Measurements from ENCODE around the gene PXYLP1. TPM values are rescaled to one million over a fixed set of nuclear protein-coding genes. Genes with fewer than 3 reads are reported as not detected.

PXYLP1 gene
- total RNA-seq, 4 donors from 2014 or later: 18.5 to 29.7 (median 26.4) TPM

GRCh38 chr3:141239511-141240281 is 8.1 kb downstream of the PXYLP1 start:
- Histone ChIP-seq H3K9me3 (no peaks in the 10 kb centered on the region), H3K27ac (no peak overlapping the region), H3K4me3 (no peak overlapping the region), H3K36me3 (no peaks in the 10 kb centered on the region), H3K4me1 (no peaks in the 10 kb centered on the region), H3K27me3 (no peaks in the 10 kb centered on the region)
- intact Hi-C loops (cut with DNase I; ENCODE audit: low total_unique reads): no loop called here
- DNase-seq: no peak
- no peak for TF ChIP-seq CTCF (IDR thresholded peaks at IDR 0.05)

- no peaks in the 10 kb centered on the region for H3K36me3 ChIP-seq
- no peaks in the 10 kb centered on the region for H3K4me1 ChIP-seq
- no peaks in the 10 kb centered on the region for H3K27me3 ChIP-seq
- intact Hi-C loops (cut with DNase I; ENCODE audit: low total_unique reads): no loop called here
- no peaks in the 10 kb centered on the region for H3K9me3 ChIP-seq
- TF ChIP-seq CTCF (IDR thresholded peaks at IDR 0.05): no peak
- no peak for TF ChIP-seq POLR2A (IDR thresholded peaks at IDR 0.05)
- no peak for DNase-seq
- peak overlapping the region in 1 of 2 donors; percentile 37 for H3K27ac ChIP-seq
- no peak overlapping the region for H3K4me3 ChIP-seq
Measured at GRCh38 chr3:141240286-141240685, 8.7 kb downstream of the PXYLP1 start.

- Histone ChIP-seq H3K4me3 (no peak overlapping the region), H3K4me1 (no peaks in the 10 kb centered on the region), H3K36me3 (no peaks in the 10 kb centered on the region), H3K27me3 (no peaks in the 10 kb centered on the region), H3K27ac (peak overlapping the region; percentile 4 to 37), H3K9me3 (no peaks in the 10 kb centered on the region)
- no peak for DNase-seq
- intact Hi-C loops (cut with DNase I; ENCODE audit: low total_unique reads): no loop called here
- TF ChIP-seq POLR2A (IDR thresholded peaks at IDR 0.05) (no peak), CTCF (IDR thresholded peaks at IDR 0.05) (no peak)
Measured at GRCh38 chr3:141240687-141241615, 9.3 kb downstream of the PXYLP1 start.

GRCh38 chr3:141241616-141242376 is 10.2 kb downstream of the PXYLP1 start:
- intact Hi-C loops (cut with DNase I; ENCODE audit: low total_unique reads): no loop called here
- peak in 1 of 2 donors; percentile 43 for DNase-seq
- Histone ChIP-seq H3K27me3 (no peaks in the 10 kb centered on the region), H3K36me3 (no peaks in the 10 kb centered on the region), H3K27ac (peak overlapping the region; percentile 4 to 37), H3K9me3 (no peaks in the 10 kb centered on the region), H3K4me3 (no peak overlapping the region), H3K4me1 (no peaks in the 10 kb centered on the region)
- no peak for TF ChIP-seq POLR2A (IDR thresholded peaks at IDR 0.05)

- intact Hi-C loops (cut with DNase I; ENCODE audit: low total_unique reads): no loop called here
Measured at GRCh38 chr3:141242377-141243092, 10.9 kb downstream of the PXYLP1 start.

More at GRCh38 chr3:141242377-141243092, 10.9 kb downstream of the PXYLP1 start:
- Histone ChIP-seq H3K4me1 (no peaks in the 10 kb centered on the region), H3K27ac (peak overlapping the region in 1 of 2 donors; percentile 37), H3K36me3 (no peaks in the 10 kb centered on the region), H3K4me3 (no peak overlapping the region), H3K27me3 (no peaks in the 10 kb centered on the region), H3K9me3 (no peaks in the 10 kb centered on the region)
- TF ChIP-seq POLR2A (IDR thresholded peaks at IDR 0.05): no peak
- TF ChIP-seq CTCF (IDR thresholded peaks at IDR 0.05): no peak
- no peak for DNase-seq

Data from uterus (tissue), 4 donors.